ENCODE data around the gene CES5A. TPM values are rescaled to one million over a fixed set of nuclear protein-coding genes. Genes with fewer than 3 reads are reported as not detected.
A peak's percentile ranks its signal among the peaks of the same experiment; 100 is the strongest.

CES5A gene
- polyA plus RNA-seq, 2 of the 4 experiments (the other 2 are of a cell fraction), result not detected

DNA sequence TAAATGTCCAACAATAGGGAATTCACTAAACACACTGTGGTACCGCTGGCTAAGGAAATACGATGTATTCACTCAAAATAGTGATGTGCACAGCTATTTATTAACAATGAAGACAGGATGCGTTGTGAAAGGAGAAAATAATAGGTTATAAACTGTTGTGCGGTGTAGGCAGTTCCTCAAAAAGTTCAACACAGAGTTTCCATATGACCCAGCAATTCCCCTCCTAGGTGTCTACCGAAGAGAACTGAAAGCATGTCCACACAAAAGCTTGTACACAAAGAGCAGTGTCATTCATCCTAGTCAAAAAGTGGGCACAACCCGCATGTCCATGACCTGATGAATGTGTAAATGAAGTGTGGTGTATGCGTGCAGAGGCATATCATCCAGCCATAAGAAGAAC is 41.1 kb downstream of the CES5A start:
- no peaks in the 10 kb centered on the region for H3K9me3 ChIP-seq
- WGBS (ENCODE audit: missing lambda C conversion rate), result 78% methylated on average over 7 of the region's 7 CpGs
- H3K4me2 ChIP-seq, result no peak overlapping the region
- H3K4me3 ChIP-seq, result no peak overlapping the region
- ATAC-seq, result no peak
- no peak for DNase-seq (ENCODE audit: low read depth in 1 of 2, low spot score in 1 of 2)
- no peak for TF ChIP-seq EP300 (IDR thresholded peaks at IDR 0.05)
- TF ChIP-seq BHLHE40 (IDR thresholded peaks at IDR 0.05; ENCODE audit: low read depth, low read length), result no peak
- TF ChIP-seq RCOR1 (IDR thresholded peaks at IDR 0.05; ENCODE audit: low read depth, low read length), result no peak
- TF ChIP-seq CBX8 (IDR thresholded peaks at IDR 0.05), result no peak
- no peak for TF ChIP-seq MYC (IDR thresholded peaks at IDR 0.05; ENCODE audit: borderline replicate concordance, low read length)
- no peak for TF ChIP-seq EHMT2 (IDR thresholded peaks at IDR 0.05; ENCODE audit: low read depth)
- no peak for TF ChIP-seq RNF2 (IDR thresholded peaks at IDR 0.05; ENCODE audit: borderline replicate concordance, low read depth)
- TF ChIP-seq MAX (IDR thresholded peaks at IDR 0.05), result no peak
- TF ChIP-seq EHF (CRISPR knock-in tag; IDR thresholded peaks at IDR 0.05), result no peak
- TF ChIP-seq, protein P1, sequence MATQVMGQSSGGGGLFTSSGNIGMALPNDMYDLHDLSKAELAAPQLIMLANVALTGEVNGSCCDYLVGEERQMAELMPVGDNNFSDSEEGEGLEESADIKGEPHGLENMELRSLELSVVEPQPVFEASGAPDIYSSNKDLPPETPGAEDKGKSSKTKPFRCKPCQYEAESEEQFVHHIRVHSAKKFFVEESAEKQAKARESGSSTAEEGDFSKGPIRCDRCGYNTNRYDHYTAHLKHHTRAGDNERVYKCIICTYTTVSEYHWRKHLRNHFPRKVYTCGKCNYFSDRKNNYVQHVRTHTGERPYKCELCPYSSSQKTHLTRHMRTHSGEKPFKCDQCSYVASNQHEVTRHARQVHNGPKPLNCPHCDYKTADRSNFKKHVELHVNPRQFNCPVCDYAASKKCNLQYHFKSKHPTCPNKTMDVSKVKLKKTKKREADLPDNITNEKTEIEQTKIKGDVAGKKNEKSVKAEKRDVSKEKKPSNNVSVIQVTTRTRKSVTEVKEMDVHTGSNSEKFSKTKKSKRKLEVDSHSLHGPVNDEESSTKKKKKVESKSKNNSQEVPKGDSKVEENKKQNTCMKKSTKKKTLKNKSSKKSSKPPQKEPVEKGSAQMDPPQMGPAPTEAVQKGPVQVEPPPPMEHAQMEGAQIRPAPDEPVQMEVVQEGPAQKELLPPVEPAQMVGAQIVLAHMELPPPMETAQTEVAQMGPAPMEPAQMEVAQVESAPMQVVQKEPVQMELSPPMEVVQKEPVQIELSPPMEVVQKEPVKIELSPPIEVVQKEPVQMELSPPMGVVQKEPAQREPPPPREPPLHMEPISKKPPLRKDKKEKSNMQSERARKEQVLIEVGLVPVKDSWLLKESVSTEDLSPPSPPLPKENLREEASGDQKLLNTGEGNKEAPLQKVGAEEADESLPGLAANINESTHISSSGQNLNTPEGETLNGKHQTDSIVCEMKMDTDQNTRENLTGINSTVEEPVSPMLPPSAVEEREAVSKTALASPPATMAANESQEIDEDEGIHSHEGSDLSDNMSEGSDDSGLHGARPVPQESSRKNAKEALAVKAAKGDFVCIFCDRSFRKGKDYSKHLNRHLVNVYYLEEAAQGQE (IDR thresholded peaks at IDR 0.05), result no peak
- TF ChIP-seq TP53 (CRISPR knock-in tag; IDR thresholded peaks at IDR 0.05), result no peak
- FAIRE-seq, result no peak
- ChIA-PET POLR2A (no interaction called here), CTCF (interaction anchor here (1.5 to 2.7 kb wide), 2 partner anchors 8 to 122 kb away, joined by 5 to 10 read pairs; no protein-coding TSS in a partner anchor)
- peaks cover 14% of the 10 kb centered on the region for H3K4me1 ChIP-seq
- H3K27ac ChIP-seq, result no peak overlapping the region

- Histone ChIP-seq H3K27ac (peak within 1 kb of the TSS; percentile 34 to 38; a peak in 2 of 6 replicates), H3K4me2 (peak within 1 kb of the TSS; percentile 53; the same call in 2 of the 3 replicates), H3K9me3 (no peaks in the 10 kb centered on the region), H3K4me1 (peaks cover 14% of the 10 kb centered on the region), H3K4me3 (peak within 1 kb of the TSS; percentile 36)
- no peak for TF ChIP-seq CBX2 (IDR thresholded peaks at IDR 0.05; ENCODE audit: borderline replicate concordance, low read depth)
- TF ChIP-seq JUNB (IDR thresholded peaks at IDR 0.05), result no peak
- no peak for TF ChIP-seq TP53 (CRISPR knock-in tag; IDR thresholded peaks at IDR 0.05)
- no peak for TF ChIP-seq BCL3 (IDR thresholded peaks at IDR 0.05)
- no peak for TF ChIP-seq CBX8 (IDR thresholded peaks at IDR 0.05)
- no peak for TF ChIP-seq CHD4 (IDR thresholded peaks at IDR 0.05; ENCODE audit: borderline replicate concordance)
- TF ChIP-seq PHF8 (IDR thresholded peaks at IDR 0.05; ENCODE audit: borderline replicate concordance, low read depth), result no peak
- no peak for TF ChIP-seq RAD21 (conservative IDR thresholded peaks at IDR 0.05 in 1 of 2, IDR thresholded peaks at IDR 0.05 in 1 of 2)
- TF ChIP-seq POLR2AphosphoS2 (conservative IDR thresholded peaks at IDR 0.05; ENCODE audit: low read length), result no peak
- TF ChIP-seq FOSB (CRISPR knock-in tag; IDR thresholded peaks at IDR 0.05), result no peak
- no peak for FAIRE-seq
- WGBS (ENCODE audit: missing lambda C conversion rate), result 72% methylated on average over 30 of the region's 30 CpGs
- ATAC-seq, result peak; percentile 25 to 73; a peak in 4 of 6 replicates
- CTCF ChIA-PET, result interaction anchor here (1.5 to 2.7 kb wide), 2 partner anchors 9 to 121 kb away, joined by 5 to 10 read pairs; no protein-coding TSS in a partner anchor
- POLR2A ChIA-PET, result no interaction called here
- peak in 1 of 2 experiments; percentile 34 for DNase-seq (ENCODE audit: low read depth in 1 of 2, low spot score in 1 of 2)
These were observed 42.1 kb downstream of the CES5A start, which contains the start of gene CES1 for GRCh38 chr16:55832773-55833691. Gene CES1, minus strand, starts transcription at chr16:55833096. Its CDS starts 41 bp downstream, at chr16:55833055.
